ENCODE results near the gene FAM217A.

- TF ChIP-seq ATF2 (IDR thresholded peaks at IDR 0.05; ENCODE audit: low read length) (no peak), BRCA1 (IDR thresholded peaks at IDR 0.05; ENCODE audit: low read depth, low read length) (no peak)
Observed at GRCh38 chr6:4114123-4114522, 35.2 kb upstream of the FAM217A start.

Data from H1 (cell line).